ENCODE data around the gene RUBCNL. TPM values are rescaled to one million over a fixed set of nuclear protein-coding genes. Genes with fewer than 3 reads are reported as not detected.

The RUBCNL gene
- total and polyA plus RNA-seq, 2 of the 8 experiments (the other 6 are each of a cell fraction or from before 2014, with no cell fraction given), result 2.6 to 4.9 TPM

DNA sequence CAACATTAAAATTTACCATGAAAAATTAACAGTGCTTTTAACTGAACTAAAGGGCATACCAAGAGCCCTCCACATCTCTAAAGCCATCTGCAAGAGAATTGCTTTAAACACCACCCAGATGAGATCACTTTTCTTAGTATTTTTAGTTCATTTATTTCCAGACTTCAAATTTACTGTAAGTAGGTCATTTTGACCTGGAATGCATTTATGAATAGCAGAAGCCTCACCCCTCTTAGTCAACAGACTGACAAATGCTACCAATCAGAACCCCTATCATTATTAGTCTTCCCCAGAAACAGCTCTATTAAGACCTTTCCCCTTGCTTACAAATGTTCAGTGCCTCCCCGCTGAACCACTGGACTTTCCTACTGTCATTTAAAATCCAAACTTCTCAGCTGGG lies 27.3 kb downstream of the RUBCNL start:
- H3K27ac ChIP-seq (ENCODE audit: low read depth, low read length), result no peak overlapping the region
- H3K9ac ChIP-seq (replicated peaks in 1 of 4; ENCODE audit: extremely low read depth in 1 of 4, low read depth in 3 of 4, low read length in 3 of 4), result no peak overlapping the region
- no peak overlapping the region for H3K4me3 ChIP-seq (ENCODE audit: extremely low read depth in 1 of 4, insufficient read depth in 2 of 4, low read depth in 3 of 4, low read length in 4 of 4)
- H3K14ac ChIP-seq (ENCODE audit: insufficient read length), result no peak overlapping the region
- FAIRE-seq, result no peak
- no peaks in the 10 kb centered on the region for H3K4me1 ChIP-seq (replicated peaks in 1 of 4; ENCODE audit: control insufficient read depth in 3 of 4, insufficient read depth in 4 of 4, low read length in 3 of 4)
- ChIA-PET POLR2A (ENCODE audit: partially characterized antibody) (no interaction called here), CTCF (ENCODE audit: partially characterized antibody) (no interaction called here)
- no peak overlapping the region for H4K91ac ChIP-seq (replicated peaks; ENCODE audit: insufficient read length, low read length)
- H2BK120ac ChIP-seq (replicated peaks; ENCODE audit: low read depth, low read length), result no peak overlapping the region
- no peak for TF ChIP-seq KDM5A (IDR thresholded peaks at IDR 0.05; ENCODE audit: low read length)
- no peak for TF ChIP-seq GABPA (IDR thresholded peaks at IDR 0.05; ENCODE audit: borderline replicate concordance, insufficient read depth, low read length)
- no peak for TF ChIP-seq RBBP5 (IDR thresholded peaks at IDR 0.05; ENCODE audit: borderline replicate concordance, low read depth, low read length)
- no peak for TF ChIP-seq SIRT6 (IDR thresholded peaks at IDR 0.05; ENCODE audit: low read length)
- no peak for TF ChIP-seq TAF1 (IDR thresholded peaks at IDR 0.05; ENCODE audit: low read depth, low read length)
- H2BK15ac ChIP-seq (ENCODE audit: low read length), result no peak overlapping the region
- H2BK12ac ChIP-seq (ENCODE audit: low read depth, low read length), result no peak overlapping the region
- no peak for DNase-seq (ENCODE audit: low read depth in 1 of 2, low spot score in 2 of 2)
- H2BK5ac ChIP-seq (ENCODE audit: low read depth, low read length), result no peak overlapping the region
- H4K8ac ChIP-seq (ENCODE audit: extremely low read depth, insufficient read depth, low read length), result no peak overlapping the region
- H3K18ac ChIP-seq (ENCODE audit: extremely low read depth, low read length), result no peak overlapping the region
- no peaks in the 10 kb centered on the region for H3K79me1 ChIP-seq (ENCODE audit: low read depth, low read length)
- no peaks in the 10 kb centered on the region for H3K23me2 ChIP-seq (ENCODE audit: low read depth, low read length)
- no peak overlapping the region for H3K4me2 ChIP-seq (ENCODE audit: insufficient read depth in 1 of 2, low read depth in 2 of 2, low read length in 2 of 2)
- H4K5ac ChIP-seq (ENCODE audit: insufficient read length, low read depth, low read length), result no peak overlapping the region
- no peaks in the 10 kb centered on the region for H3K36me3 ChIP-seq (ENCODE audit: control insufficient read depth in 2 of 4, insufficient read depth in 4 of 4, low read length in 3 of 4)
- no peak overlapping the region for H2AK5ac ChIP-seq (ENCODE audit: low read depth, low read length)
- no peak overlapping the region for H2BK20ac ChIP-seq (ENCODE audit: low read length)
- WGBS, 2 experiments (ENCODE audit: extremely low coverage in 1 of 2, insufficient coverage in 1 of 2, insufficient read length in 1 of 2, insufficient replicate concordance in 2 of 2, low coverage in 1 of 2, low lambda C conversion rate in 2 of 2, missing lambda C conversion rate in 1 of 2), result 91% methylated on average over 1 of the region's 1 CpG; no CpG with 5 or more reads in 1 of the 2 experiments
- no peak overlapping the region for H2AFZ ChIP-seq (ENCODE audit: low read length)
- H3K4ac ChIP-seq (replicated peaks; ENCODE audit: insufficient read length, low read depth, low read length), result no peak overlapping the region
- H3K23ac ChIP-seq (ENCODE audit: insufficient read length), result no peak overlapping the region
- no peaks in the 10 kb centered on the region for H3K9me3 ChIP-seq (ENCODE audit: insufficient read depth in 2 of 2, low read depth in 1 of 2, low read length in 1 of 2)
- no peaks in the 10 kb centered on the region for H4K20me1 ChIP-seq (replicated peaks in 1 of 2; ENCODE audit: control insufficient read depth in 1 of 2, insufficient read depth in 2 of 2, low read length in 2 of 2)
- H3K56ac ChIP-seq (replicated peaks; ENCODE audit: insufficient read length, low read depth, low read length), result no peak overlapping the region
- no peaks in the 10 kb centered on the region for H3K79me2 ChIP-seq (ENCODE audit: control insufficient read depth in 1 of 2, insufficient read depth in 2 of 2, low read length in 2 of 2)
- H3K27me3 ChIP-seq (replicated peaks in 1 of 4; ENCODE audit: control insufficient read depth in 3 of 4, extremely low read depth in 1 of 4, insufficient read depth in 3 of 4, low read length in 3 of 4), result no peaks in the 10 kb centered on the region

All from H1 (cell line).